NOMO-1 treated with DMSO at 0.1 percent for 48 hours (cell line): Measurements from ENCODE around the gene TPPP2.
"Not testable (repeated sequence)": the region's sequence is repeated elsewhere in the genome, so short reads cannot be mapped to it uniquely, and the experiment has no call there.

ENCODE experiments used
- DNase-seq: peaks from one replicate; lab custom pipeline; 2025; ENCODE audit not compliant: unreplicated experiment; lab: John Stamatoyannopoulos, UW

TPPP2 gene

DNA sequence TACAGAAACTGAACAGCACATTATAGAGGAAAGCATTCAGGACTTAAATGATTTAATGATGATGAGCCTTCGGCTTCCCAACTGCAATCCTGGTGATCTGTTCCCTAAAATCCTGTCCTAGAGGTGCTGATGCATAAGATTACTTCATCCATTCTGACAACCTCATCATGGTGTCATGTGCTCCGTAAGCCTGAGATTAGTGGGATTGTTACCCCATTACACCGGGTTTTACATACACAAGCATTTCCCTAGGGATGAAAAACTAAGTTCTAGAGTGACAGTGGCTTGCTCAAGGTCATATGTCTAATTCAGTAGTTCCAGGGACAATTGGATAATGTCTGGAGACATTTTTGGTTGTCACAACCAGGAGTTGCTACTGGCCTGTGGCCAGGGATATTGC is 7.1 kb downstream of the TPPP2 start:
- DNase-seq: no peak

DNA sequence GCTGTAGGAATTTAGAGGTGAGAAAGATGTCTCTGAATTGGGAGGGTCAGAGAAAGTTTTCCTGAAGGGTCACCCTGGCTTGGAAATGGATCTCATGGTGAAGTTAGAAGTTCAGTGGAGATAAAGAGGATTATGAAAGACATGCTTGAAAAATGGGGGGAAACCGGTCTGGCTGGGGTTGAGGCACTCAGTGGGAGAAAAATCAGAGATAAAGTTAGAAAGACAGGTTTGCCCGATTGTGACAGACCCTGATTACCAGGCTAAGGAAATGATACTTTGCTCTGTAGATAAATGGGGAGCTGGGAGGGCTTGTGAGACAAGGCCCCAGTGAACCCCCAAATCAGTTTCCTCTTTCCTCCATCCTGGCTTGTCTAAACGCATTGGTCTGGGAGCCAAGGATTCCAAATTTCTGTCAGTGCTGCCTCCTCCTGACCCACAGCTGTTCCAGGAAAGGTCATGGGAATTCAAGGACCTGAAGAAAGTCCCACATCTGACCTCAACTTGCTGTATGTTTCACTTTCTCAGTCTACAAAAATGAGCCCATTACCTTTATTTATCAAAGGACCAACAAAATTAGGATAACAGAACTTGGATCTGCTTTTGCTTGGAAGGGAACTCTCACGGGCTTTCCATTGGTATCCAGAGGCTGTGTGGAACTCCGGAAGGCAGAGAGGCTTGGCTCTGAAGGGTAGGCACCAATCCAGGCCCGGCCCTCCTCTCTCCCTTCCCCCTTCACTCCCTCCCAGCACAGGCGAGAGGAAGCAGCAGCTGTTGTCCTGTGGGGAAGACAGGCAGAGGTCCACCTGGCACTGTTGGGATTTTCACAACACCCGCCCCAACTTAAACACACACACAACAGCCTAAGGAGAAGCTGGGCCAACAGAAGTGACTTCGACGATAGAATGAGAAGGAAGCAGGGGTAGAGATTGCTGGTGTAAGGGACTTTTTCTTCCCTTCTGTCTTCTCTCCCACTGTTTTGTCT is 8.7 kb downstream of the TPPP2 start:
- DNase-seq: no peak

DNA sequence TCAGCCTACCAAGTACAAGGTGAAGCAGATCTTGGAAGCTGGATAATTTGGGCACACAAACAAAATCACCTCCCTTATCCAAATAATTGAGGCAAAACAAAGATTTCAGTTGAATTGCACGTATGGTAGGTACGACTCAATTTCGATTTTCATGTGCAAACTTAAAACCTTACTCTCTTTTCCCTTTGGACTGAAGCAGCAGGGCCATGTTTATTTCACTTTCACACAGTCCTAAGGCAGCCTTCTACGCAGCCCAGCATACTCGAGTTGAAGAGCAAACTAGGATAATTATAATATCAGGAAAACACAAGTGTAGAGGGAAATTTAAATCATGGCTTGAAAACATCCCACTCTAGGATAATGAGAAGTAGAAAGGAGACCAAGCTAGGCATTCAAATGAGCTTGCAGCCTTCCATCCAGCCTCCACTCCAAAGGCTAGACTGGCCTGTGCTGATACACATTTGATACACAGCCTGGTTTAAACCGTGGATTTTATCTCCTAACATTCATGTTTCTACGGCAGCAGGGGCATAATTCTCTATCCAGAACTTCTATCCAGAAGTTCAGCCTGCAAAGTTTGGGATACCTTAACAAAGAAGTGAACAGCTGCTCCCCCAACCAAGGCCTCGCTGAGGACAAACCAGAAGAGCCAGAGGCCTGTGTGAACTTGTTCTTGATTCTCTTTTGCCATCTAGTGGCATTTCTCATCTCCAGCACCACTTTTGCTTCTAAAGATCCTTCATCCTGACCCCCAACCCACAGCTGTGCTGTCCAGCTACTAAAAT is 9.8 kb downstream of the TPPP2 start:
- peak; percentile 61 for DNase-seq

DNA sequence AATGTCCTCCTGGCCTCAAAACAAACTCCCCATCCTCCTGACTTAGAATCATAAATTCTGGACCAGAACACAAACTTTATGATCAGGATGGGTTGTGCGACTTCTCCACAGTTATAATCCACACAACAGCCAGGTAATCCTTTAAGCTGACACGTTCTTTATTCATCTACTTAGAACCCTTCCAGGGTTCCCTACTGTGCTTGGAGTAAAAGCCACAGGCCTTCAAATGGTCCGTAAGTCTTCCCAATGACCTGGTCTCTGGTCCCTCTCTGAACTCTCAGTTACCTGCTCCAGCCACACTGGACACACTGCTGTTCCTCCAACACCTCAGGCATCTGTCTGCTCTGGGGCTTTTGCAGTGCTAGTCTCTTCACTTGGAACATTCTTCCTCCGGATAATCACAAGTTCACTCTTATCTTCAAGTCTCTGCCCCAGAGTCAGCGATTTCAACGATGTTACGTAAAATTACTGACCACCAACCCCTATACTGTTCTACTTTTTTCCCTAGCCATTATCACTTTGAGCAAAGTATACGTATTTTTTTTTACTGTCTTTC is 10.4 kb downstream of the TPPP2 start:
- no peak for DNase-seq

DNA sequence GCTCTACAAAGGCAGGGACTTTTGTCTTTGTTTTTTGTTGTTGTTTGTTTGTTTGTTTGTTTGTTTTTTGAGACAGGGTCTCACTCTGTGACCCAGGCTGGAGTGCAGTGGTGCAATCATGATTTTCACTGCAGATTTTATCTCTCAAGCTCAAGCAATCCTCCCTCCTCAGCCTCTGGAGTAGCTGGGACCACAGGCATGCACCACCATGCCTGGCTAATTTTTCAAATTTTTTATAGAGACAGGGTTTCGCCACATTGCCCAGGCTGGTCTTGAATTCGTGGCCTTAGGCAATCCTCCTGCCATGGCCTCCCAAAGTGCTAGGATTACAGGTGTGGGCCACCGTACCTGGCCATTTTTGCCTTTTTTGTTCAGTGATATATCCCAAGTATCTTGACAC is 10.9 kb downstream of the TPPP2 start:
- not testable (repeated sequence) for DNase-seq

DNA sequence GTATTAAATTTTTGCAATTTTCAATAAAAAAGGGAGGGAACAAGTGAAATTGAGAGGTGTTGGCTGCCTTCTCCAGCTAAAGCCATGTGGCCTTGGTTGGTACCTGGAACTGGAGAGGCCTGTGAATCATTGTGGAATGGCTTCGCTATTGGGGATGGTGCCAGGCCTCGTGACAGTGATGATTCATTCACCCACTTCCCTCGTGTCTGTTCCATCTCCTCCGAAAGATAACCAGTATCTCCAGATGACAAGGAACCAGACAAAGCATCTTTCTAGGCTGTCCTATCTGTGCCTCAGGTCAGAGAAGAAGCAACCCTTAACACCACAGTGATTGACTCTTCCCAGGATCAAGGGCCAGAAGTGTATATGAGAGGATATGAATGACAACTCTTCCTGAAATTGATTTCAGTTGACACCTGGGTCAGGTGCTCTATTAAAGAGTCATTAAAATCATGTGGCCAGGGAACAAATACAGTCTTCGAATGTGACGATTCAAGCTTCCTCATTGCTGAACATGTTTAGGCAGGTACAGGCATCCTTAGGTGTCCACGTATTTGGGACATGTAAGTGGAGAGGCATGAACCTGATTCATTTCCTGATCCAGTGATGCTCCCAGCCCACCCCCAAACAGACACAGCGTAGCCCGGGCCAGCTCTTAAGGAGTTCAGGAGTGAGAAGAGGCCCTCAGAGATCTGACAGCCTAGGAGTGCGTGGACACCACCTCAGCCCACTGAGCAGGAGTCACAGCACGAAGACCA is 11.8 kb downstream of the TPPP2 start, which contains the start of gene RNASE7:
TSS of gene RNASE7 (plus strand) at position 687 of the 758 bp plus-strand sequence. CDS start 631 bp downstream, outside the sequence.
- no peak for DNase-seq

DNA sequence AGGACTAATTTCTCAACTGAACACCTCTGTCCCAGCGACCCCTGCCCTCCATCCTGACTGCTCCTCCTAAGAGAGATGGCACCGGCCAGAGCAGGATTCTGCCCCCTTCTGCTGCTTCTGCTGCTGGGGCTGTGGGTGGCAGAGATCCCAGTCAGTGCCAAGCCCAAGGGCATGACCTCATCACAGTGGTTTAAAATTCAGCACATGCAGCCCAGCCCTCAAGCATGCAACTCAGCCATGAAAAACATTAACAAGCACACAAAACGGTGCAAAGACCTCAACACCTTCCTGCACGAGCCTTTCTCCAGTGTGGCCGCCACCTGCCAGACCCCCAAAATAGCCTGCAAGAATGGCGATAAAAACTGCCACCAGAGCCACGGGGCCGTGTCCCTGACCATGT is 12.9 kb downstream of the TPPP2 start:
- DNase-seq: no peak

DNA sequence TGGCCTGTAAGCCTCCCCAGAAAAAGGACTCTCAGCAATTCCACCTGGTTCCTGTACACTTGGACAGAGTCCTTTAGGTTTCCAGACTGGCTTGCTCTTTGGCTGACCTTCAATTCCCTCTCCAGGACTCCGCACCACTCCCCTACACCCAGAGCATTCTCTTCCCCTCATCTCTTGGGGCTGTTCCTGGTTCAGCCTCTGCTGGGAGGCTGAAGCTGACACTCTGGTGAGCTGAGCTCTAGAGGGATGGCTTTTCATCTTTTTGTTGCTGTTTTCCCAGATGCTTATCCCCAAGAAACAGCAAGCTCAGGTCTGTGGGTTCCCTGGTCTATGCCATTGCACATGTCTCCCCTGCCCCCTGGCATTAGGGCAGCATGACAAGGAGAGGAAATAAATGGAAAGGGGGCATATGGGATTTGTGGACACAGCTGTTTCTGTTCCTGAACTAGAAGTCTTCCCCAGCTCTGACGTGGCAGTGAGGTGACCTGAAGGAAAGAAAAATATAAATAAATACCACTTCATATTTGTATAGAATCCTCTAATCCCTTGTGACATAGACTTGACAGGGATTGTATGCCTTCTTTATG is 13.5 kb downstream of the TPPP2 start:
- no peak for DNase-seq

DNA sequence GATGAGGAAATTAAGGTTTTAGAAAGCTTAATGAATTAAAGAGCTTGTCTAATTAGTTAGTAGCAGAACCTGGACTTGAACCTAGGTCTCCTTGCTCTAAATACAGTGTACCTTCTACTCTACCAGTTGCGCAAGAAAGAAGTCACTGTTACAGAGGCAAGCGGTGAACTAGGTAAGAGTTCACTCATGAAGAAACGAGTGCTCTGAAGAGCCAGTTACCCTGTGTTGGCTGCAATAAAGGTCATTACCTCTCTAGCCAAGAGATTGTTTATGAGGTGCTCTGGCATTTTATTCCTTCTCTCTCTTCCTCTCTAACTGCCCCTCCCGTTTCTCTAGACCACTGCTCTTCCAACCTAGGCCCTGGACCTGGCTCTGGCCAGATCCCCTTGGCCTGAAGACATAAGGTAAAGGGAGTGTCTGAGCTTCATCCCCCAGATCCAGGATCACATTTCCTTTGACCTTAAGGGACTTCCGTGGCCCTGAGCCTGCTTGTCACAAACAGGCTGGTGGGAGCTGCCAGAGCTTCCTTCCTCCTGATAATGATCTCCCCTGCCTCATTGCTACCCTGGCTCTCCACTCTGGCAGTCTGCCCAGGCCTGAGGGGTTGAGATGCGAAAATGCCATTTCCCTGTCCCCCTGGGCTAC is 14.1 kb downstream of the TPPP2 start:
- DNase-seq: no peak

DNA sequence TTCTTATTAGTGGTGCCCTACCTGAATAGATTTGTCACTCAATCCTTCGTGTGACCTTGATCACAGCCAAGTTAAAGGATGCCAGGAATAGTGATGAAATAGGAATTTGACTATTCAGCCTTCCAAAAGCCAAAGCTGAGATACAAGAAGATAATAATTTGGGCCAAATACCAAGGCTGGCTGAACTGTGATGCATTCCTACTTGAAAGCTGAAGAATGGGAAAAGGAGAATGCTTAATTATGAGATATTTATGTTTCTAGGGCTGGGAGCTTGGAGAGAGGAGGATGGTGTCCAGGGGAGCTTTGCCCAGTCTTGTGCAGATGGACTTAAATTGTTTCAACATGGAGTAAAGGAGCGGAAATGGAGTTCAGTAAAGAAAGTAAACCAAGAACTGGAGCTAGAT is 17.4 kb downstream of the TPPP2 start:
- DNase-seq: no peak

DNA sequence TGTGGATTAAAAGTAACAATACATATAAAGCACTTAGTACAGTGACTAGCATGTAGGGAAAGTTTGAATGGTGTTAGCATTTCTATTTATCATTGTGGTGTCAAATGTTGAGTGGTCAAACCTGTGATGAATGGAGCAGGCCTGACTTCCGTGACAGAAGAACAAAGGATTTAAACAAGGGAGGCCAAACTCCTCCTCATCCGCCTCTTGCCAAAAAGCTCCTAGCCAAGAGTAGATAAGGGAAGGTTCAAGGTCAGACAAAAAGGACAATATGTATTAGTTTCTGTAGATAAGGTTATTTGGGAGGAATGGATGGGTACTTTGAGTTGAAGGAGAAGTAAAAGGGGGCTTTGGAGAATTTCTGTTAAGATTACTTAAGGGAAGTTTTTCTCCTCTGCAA is 18.6 kb downstream of the TPPP2 start:
- no peak for DNase-seq

DNA sequence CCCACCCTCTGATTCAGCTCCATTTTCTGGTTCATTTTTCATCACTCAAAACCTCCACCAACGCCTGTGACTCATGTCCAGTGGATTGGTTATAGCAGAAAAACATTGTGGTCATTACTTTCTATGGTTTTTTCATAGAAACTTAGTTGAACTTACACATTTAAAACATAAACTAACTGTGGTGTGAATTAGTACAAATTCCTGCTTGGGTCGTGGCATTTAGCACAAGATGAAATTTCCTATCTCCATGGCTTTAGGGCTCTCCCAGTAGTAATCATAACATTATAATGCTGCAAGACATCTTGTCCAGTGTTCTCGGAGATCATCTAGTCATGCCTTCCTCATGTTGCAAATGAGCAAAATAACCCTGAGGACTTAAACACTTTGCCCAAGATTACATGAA is 19.3 kb downstream of the TPPP2 start:
- DNase-seq: no peak

DNA sequence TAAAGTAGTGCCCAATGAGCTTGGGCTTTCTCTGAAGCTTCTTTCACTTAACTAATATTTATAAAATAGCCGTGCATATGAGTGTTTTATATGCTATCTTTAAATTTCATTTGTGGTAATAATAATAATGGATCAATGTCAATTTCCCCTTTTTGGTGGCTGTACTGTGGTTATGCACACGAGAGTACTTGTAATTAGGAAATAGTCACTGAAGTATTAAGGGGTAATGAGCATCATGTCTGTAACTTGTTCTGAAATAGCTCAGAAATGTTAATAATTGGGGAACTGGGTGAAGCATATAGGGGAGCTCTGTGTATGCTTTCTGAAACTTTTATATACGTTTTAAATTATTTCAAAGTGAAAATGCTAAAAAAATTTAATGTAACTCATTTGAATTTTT is 20.6 kb downstream of the TPPP2 start:
- peak; percentile 10 for DNase-seq

DNA sequence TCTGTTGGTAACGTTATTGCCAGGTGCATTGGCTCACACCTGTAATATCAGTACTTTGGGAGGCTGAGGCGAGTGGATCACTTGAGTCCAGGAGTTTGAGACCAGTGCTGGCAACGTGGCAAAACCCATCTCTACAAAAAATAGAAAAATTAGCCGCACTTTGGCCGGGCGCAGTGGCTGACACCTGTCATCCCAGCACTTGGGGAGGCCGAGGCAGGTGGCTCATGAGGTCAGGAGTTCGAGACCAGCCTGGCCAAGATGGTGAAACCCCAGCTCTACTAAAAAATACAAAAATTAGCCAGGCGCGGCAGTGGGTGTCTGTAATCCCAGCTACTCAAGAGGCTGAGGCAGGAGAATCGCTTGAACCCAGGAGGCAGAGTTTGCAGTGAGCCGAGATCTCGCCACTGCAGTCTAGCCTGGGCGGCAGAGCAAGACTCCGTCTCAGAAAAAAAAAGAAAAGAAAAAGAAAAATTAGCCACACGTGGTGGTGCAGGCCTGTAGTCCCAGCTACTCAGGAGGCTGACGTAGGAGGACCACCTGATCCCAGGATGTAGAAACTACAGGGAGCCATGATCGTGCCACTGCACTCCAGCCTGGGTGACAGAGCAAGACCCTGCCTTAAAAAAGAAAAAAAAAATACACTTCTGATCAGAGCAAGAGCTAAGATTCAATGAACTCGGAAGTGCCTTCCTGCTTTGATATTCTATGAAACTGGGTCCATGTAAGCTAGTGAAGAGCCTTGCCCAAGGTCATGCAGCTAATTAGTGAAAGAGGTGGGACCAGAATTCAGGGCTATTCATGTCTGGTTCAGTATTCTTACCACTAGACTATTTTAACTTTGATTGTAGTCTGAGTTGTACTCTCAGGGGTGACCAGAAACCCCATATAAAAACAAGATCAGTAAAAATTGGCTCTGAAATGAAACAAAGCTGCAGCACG is 23.4 kb downstream of the TPPP2 start:
- DNase-seq: no peak

DNA sequence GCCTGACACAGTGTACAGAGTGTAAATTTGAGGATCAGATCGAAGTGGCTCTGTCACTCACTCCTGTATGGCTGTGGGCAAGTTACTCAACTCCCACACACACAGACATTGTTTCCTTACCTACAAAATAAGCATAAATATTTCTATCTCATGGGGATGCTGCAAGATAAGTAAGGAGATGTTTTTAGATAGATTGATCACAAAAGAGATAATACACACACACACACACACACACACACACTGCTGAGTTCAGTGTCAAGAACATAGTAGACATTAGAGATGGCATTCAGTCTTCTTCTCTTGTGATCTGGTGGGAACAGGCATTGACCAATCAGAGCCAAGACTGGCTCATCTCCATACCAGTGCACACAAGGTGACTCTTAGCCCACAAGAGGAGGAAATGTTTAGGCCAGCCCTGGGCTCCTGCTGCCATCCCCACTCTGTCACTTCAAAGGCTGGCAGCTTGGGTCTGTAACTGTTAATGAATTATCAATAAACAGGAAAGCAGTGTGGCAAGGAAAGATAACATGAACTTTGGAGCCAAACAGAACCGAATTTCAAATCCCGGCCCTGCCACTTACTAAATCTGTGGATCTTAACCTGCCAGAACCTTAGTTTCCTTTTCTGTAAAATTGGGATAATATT is 24.2 kb downstream of the TPPP2 start:
- DNase-seq: no peak

DNA sequence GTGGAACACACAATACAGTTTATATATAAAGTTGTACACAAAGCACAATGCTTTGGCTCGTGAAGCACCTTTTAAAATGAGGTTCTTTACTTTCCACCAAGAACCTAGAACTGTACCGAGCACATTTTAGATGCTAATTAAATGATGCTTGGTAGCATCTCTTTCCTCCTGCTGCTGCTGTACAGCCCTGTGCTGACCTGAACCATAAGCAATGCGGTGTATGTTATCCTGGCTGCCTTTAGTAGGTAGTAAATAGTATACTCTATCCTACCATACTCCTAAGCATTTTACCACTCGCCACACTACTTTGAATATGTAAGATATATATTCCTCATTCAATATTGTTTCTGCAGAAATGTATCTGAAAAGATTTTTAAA is 24.7 kb downstream of the TPPP2 start:
- DNase-seq: no peak

DNA sequence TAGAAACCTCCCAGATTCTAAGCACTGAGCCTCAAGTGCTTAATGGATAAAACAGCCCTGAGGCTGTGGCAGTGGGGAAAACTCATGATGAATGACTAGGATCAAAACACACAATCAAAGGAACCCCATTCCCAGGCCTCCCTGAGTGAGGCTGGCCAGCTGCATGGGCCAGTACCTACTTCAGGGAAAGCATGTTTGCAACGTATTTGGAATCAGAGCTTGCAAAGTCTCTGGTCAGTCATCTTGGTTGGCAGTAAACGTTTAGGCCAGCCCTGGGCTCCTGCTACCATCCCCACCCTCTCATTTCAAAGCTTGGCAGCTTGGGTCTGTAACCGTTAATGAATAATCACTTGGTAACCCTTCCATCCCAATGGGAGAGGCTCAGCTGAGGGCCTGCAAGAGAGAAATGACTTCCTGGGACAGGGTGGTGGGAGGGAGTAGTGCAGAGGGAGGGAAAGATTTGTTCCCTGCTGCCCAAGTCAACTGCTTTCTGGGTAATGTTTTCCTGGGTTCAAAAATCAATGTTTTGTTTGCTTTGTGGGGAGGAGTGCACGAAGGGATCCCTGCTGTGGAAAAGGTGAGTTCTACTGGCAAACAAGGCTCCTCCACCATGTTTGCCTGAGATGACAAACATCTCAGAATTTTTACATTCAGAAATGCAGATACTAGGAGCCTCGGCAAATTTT is 25.6 kb downstream of the TPPP2 start:
- no peak for DNase-seq
